Measurements from ENCODE around the gene TMEM272. TPM values are rescaled to one million over a fixed set of nuclear protein-coding genes. Genes with fewer than 3 reads are reported as not detected.
A peak's percentile ranks its signal among the peaks of the same experiment; 100 is the strongest.

Gene TMEM272
- total and polyA plus RNA-seq, 2 donors (not counting 1 experiment from before 2014, with no cell fraction given), result not detected

DNA sequence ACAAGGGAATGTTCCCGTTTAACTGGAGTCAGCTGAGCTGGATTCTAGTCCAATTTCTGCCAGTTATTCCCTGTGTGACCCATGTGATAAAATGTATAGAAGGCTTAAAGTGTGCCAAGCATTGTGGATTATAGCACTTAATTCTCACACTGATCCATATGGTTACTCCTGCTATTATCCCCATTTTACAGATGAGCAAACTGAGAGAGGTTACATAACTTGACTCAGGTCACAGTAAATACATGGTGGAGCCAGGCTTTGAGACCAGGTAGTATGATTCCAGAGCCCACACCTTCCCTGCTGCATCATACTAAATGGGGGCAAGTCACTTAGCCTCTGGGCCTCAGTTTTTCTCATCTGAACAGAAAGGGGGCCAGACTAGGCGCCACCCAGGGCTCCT, 39.1 kb downstream of the TMEM272 start:
- DNase-seq, result no peak
- Histone ChIP-seq H3K27me3 (replicated peaks in 1 of 4; ENCODE audit: control extremely low read depth in 1 of 4, control insufficient read depth in 3 of 4, insufficient read depth in 4 of 4, low read length in 3 of 4) (no peaks in the 10 kb centered on the region), H2AFZ (ENCODE audit: insufficient read depth, low read depth, low read length, poor library complexity, severe bottlenecking) (no peak overlapping the region), H3K79me2 (ENCODE audit: control insufficient read depth, insufficient read depth, low read length) (no peaks in the 10 kb centered on the region), H3K27ac (ENCODE audit: low read length in 2 of 2) (no peak overlapping the region), H4K20me1 (ENCODE audit: control insufficient read depth, insufficient read depth, low read length, poor library complexity, severe bottlenecking) (no peaks in the 10 kb centered on the region), H3K36me3 (replicated peaks in 1 of 2; ENCODE audit: control extremely low read depth in 1 of 2, control insufficient read depth in 1 of 2, extremely low read depth in 1 of 2, insufficient read depth in 2 of 2, low read length in 1 of 2) (no peaks in the 10 kb centered on the region), H3K4me1 (ENCODE audit: control insufficient read depth in 2 of 2, insufficient read depth in 2 of 2, low read length in 2 of 2) (peaks cover 21 to 30% of the 10 kb centered on the region in 2 donors), H3K4me3 (ENCODE audit: control extremely low read depth in 1 of 5, extremely low read depth in 1 of 5, insufficient read depth in 1 of 5, low read depth in 2 of 5, low read length in 4 of 5) (no peak overlapping the region), H3K9me3 (ENCODE audit: control extremely low read depth in 1 of 3, control insufficient read depth in 2 of 3, insufficient read depth in 1 of 3, low read length in 2 of 3) (no peaks in the 10 kb centered on the region), H3K9ac (ENCODE audit: low read length) (no peak overlapping the region), H3K4me2 (replicated peaks; ENCODE audit: low read depth, low read length, poor library complexity, severe bottlenecking) (no peak overlapping the region)
- TF ChIP-seq EZH2 (IDR thresholded peaks at IDR 0.05; ENCODE audit: borderline replicate concordance, insufficient read depth, low read depth, low read length, poor library complexity, severe bottlenecking) (no peak), CTCF (IDR thresholded peaks at IDR 0.05) (no peak)
- Mint-ChIP-seq H3K9me3 (ENCODE audit: insufficient read depth) (no peaks in the 10 kb centered on the region), H3K27me3 (no peaks in the 10 kb centered on the region), H3K4me3 (no peak overlapping the region), H3K4me1 (peaks cover 44% of the 10 kb centered on the region), H3K27ac (peak overlapping the region; percentile 50)
- POLR2A ChIA-PET, result interaction anchor here (1.8 kb wide), 1 partner anchor 352 kb away, joined by 6 read pairs; no protein-coding TSS in a partner anchor
- whole genome bisulfite sequencing (ENCODE audit: insufficient coverage), result no CpG with 5 or more reads among the region's 2 CpGs
- ATAC-seq (ENCODE audit: low read depth), result no peak
- CTCF ChIA-PET, result interaction anchor here (0.8 to 2.1 kb wide), 3 partner anchors 8 to 42 kb away, joined by 3 to 17 read pairs (median 10); no protein-coding TSS in a partner anchor
- intact Hi-C loops (cut with micrococcal nuclease), result loop anchor here (2.0 to 10.0 kb wide), 2 partner anchors 581 to 649 kb away; partner anchors contain the start of genes CKAP2 and FAM124A

DNA sequence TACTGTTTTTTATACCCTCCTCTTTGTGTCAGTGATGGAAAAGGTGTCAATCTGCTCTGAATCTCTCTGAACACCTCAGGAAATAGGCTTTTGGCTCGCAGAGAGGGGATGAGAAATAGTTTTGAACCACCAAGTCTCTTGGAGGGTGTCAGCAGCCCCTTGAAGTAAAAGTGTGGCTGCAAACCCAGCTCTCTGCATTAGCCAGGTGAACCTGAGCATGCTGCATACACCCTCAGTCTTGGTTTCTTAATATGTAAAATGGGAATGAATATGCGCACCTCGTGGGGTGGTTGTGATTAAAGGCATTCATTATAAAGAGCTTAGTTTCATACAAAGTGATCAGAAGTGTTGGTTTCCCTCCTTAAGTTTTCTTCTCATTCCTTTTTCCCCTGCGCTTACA, 39.7 kb downstream of the TMEM272 start:
- no peak for TF ChIP-seq CTCF (IDR thresholded peaks at IDR 0.05)
- no peak for TF ChIP-seq EZH2 (IDR thresholded peaks at IDR 0.05; ENCODE audit: borderline replicate concordance, insufficient read depth, low read depth, low read length, poor library complexity, severe bottlenecking)
- ATAC-seq (ENCODE audit: low read depth), result no peak
- H3K27me3 ChIP-seq (replicated peaks in 1 of 4; ENCODE audit: control extremely low read depth in 1 of 4, control insufficient read depth in 3 of 4, insufficient read depth in 4 of 4, low read length in 3 of 4), result no peaks in the 10 kb centered on the region
- no peak overlapping the region for H3K4me3 ChIP-seq (ENCODE audit: control extremely low read depth in 1 of 5, extremely low read depth in 1 of 5, insufficient read depth in 1 of 5, low read depth in 2 of 5, low read length in 4 of 5)
- H3K27ac ChIP-seq (ENCODE audit: low read length in 2 of 2), result peak overlapping the region in 1 of 2 donors; percentile 98
- H3K27ac Mint-ChIP-seq, result peak overlapping the region; percentile 95
- 100% methylated on average over 1 of the region's 4 CpGs for WGBS (ENCODE audit: insufficient coverage)
- peaks cover 19 to 27% of the 10 kb centered on the region in 2 donors for H3K4me1 ChIP-seq (ENCODE audit: control insufficient read depth in 2 of 2, insufficient read depth in 2 of 2, low read length in 2 of 2)
- CTCF ChIA-PET, result interaction anchor here (0.8 to 2.1 kb wide), 2 partner anchors 10 to 42 kb away, joined by 3 to 17 read pairs; no protein-coding TSS in a partner anchor
- H2AFZ ChIP-seq (ENCODE audit: insufficient read depth, low read depth, low read length, poor library complexity, severe bottlenecking), result no peak overlapping the region
- POLR2A ChIA-PET, result interaction anchor here (1.8 kb wide), 1 partner anchor 352 kb away, joined by 6 read pairs; no protein-coding TSS in a partner anchor
- H3K9me3 Mint-ChIP-seq (ENCODE audit: insufficient read depth), result no peaks in the 10 kb centered on the region
- no peaks in the 10 kb centered on the region for H3K9me3 ChIP-seq (ENCODE audit: control extremely low read depth in 1 of 3, control insufficient read depth in 2 of 3, insufficient read depth in 1 of 3, low read length in 2 of 3)
- H3K4me2 ChIP-seq (replicated peaks; ENCODE audit: low read depth, low read length, poor library complexity, severe bottlenecking), result peak overlapping the region; percentile 88
- DNase-seq, result no peak
- intact Hi-C loops (cut with micrococcal nuclease), result loop anchor here (2.0 to 10.0 kb wide), 2 partner anchors 581 to 649 kb away; partner anchors contain the start of genes CKAP2 and FAM124A
- peaks cover 41% of the 10 kb centered on the region for H3K4me1 Mint-ChIP-seq
- H3K79me2 ChIP-seq (ENCODE audit: control insufficient read depth, insufficient read depth, low read length), result peaks cover 3% of the 10 kb centered on the region
- peak overlapping the region; percentile 92 for H3K4me3 Mint-ChIP-seq
- no peaks in the 10 kb centered on the region for H3K36me3 ChIP-seq (replicated peaks in 1 of 2; ENCODE audit: control extremely low read depth in 1 of 2, control insufficient read depth in 1 of 2, extremely low read depth in 1 of 2, insufficient read depth in 2 of 2, low read length in 1 of 2)
- H3K27me3 Mint-ChIP-seq, result no peaks in the 10 kb centered on the region
- H3K9ac ChIP-seq (ENCODE audit: low read length), result no peak overlapping the region
- H4K20me1 ChIP-seq (ENCODE audit: control insufficient read depth, insufficient read depth, low read length, poor library complexity, severe bottlenecking), result no peaks in the 10 kb centered on the region
